HepG2 (cell line): ENCODE results near the gene PPCDC. TPM values are rescaled to one million over a fixed set of nuclear protein-coding genes. Genes with fewer than 3 reads are reported as not detected.
A peak's percentile ranks its signal among the peaks of the same experiment; 100 is the strongest.

Experiments used
- ARID2 ChIP-seq: sonication (generic); formaldehyde crosslinking; IDR thresholded peaks from 2 replicates; pipeline ENCODE4 v1.8.1; 2022; ENCODE audit warnings: mild to moderate bottlenecking, missing genetic modification reagents, borderline replicate concordance
- ATAD3A ChIP-seq: sonication (generic); formaldehyde crosslinking; IDR thresholded peaks from 2 replicates; pipeline ENCODE4 v1.4.0; 2020; ENCODE audit warnings: missing genetic modification reagents
- CENPT ChIP-seq: sonication (generic); formaldehyde crosslinking; IDR thresholded peaks from 2 replicates; pipeline ENCODE4 v1.8.0; 2022; ENCODE audit warnings: low read depth, mild to moderate bottlenecking, moderate library complexity, missing genetic modification reagents
- SAP130 ChIP-seq: IDR thresholded peaks from 2 replicates; pipeline ENCODE4 v1.6.1; 2016; ENCODE audit warnings: low read depth
- SP5 ChIP-seq: IDR thresholded peaks from 2 replicates; pipeline ENCODE4 v1.6.1; 2016; ENCODE audit warnings: low read depth, borderline replicate concordance
- STAT5B ChIP-seq: sonication (generic); formaldehyde crosslinking; IDR thresholded peaks from 2 replicates; pipeline ENCODE4 v1.4.0; 2020; ENCODE audit warnings: missing genetic modification reagents
- TEAD3 ChIP-seq: optimal IDR thresholded peaks from 2 replicates; pipeline ENCODE3; 2016; ENCODE audit warnings: borderline replicate concordance
- ZNF138 ChIP-seq: sonication (generic); formaldehyde crosslinking; IDR thresholded peaks from 2 replicates; pipeline ENCODE4 v1.5.0; 2020; ENCODE audit warnings: mild to moderate bottlenecking, low read depth, missing genetic modification reagents
- ZNF367 ChIP-seq: sonication (generic); formaldehyde crosslinking; IDR thresholded peaks from 2 replicates; pipeline ENCODE4 v1.4.0; 2020; ENCODE audit warnings: missing genetic modification reagents, borderline replicate concordance
- ZNF441 ChIP-seq: sonication (generic); formaldehyde crosslinking; IDR thresholded peaks from 2 replicates; pipeline ENCODE4 v1.7.0; 2021; ENCODE audit warnings: missing genetic modification reagents, borderline replicate concordance
- polyA plus RNA-seq, 8 experiments: library from polyadenylated mRNA; depleted of rRNA in 3 of 8; stranded (reverse) in 7 of 8; unstranded in 1 of 8; fragments of >200 nt; fragmentation: Illumina TruSeq in 4 of 8; extraction: Trizol in 4 of 8; gene quantifications; 2 replicates each; pipeline versions ENCODE4 v1.2.1 to v1.2.3, GENCODE V29; 2011 to 2016; ENCODE audit warnings: low read depth in 4 of 8, missing spikeins in 1 of 8, mixed read lengths in 1 of 8; ENCODE audit not compliant: insufficient read depth in 1 of 8
- total RNA-seq, 5 experiments: library from RNA; depleted of rRNA; stranded (reverse); fragments of >200 nt; fragmentation: Illumina TruSeq; extraction: Trizol; gene quantifications; 2 replicates each; pipeline ENCODE4 v1.2.3, GENCODE V29; 2016; ENCODE audit warnings: low read depth in 1 of 5
- TF ChIP-seq, protein P1 (sequence below): sonication (generic); formaldehyde crosslinking; IDR thresholded peaks from 2 replicates; pipeline ENCODE4 v1.8.1; 2023; ENCODE audit warnings: mild to moderate bottlenecking, inconsistent platforms, moderate library complexity, missing genetic modification reagents, borderline replicate concordance
- TF ChIP-seq, protein P2 (sequence below): sonication (generic); formaldehyde crosslinking; IDR thresholded peaks from 2 replicates; pipeline ENCODE4 v1.4.0; 2020; ENCODE audit warnings: low read depth, mild to moderate bottlenecking, missing genetic modification reagents

Gene PPCDC
- total and polyA plus RNA-seq, 2 of the 13 experiments (the other 11 are each of a cell fraction or from before 2014, with no cell fraction given) = 12.3 to 12.8 TPM

DNA sequence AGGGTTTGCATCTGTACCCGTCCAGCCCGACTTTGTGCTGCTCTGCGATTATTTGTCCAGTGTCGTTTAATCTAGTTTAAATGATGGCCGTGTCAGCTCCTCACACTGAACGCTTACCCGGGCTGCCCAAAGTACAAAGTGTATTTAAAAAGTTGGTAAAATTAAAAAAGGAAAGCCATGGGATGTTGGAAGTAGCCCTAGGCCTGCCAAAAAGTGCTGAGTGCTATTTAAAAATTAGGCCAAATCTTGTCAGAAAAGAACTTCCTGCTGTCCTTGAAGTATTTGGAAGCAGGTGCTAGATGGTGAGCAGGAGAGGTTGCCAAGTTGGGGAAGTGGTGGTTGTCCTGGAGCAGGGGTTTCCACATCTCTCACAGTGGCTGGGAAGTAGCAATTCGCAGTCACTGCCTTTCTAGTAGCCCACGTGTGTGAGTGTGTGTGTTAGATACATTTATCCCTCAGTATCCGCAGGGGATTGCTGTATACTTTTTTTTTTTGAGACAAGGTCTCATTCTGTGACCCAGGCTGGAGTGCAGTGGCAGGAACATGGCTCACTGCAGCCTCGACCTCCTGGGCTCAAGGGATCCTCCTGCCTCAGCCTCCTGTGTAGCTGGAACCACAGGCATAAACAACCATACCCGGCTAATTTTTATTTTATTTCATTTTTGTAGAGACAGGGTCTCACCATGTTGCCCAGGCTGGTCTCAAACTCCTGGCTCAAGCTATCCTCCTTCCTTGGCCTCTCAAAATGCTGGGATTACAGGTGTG, 664 bp downstream of the PPCDC start (continued):
- no peak for TF ChIP-seq ZNF138 (CRISPR knock-in tag)
- no peak for TF ChIP-seq SAP130
- TF ChIP-seq, protein P1, sequence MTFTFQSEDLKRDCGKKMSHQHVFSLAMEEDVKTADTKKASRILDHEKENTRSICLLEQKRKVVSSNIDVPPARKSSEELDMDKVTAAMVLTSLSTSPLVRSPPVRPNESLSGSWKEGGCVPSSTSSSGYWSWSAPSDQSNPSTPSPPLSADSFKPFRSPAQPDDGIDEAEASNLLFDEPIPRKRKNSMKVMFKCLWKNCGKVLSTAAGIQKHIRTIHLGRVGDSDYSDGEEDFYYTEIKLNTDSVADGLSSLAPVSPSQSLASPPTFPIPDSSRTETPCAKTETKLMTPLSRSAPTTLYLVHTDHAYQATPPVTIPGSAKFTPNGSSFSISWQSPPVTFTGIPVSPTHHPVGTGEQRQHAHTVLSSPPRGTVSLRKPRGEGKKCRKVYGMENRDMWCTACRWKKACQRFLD (CRISPR knock-in tag) = 0 out of 2 replicates have a peak, but pooled peaks have one; percentile 23
- TF ChIP-seq ARID2 (CRISPR knock-in tag) = 0 out of 2 replicates have a peak, but pooled peaks have one; percentile 8
- TF ChIP-seq, protein P2, sequence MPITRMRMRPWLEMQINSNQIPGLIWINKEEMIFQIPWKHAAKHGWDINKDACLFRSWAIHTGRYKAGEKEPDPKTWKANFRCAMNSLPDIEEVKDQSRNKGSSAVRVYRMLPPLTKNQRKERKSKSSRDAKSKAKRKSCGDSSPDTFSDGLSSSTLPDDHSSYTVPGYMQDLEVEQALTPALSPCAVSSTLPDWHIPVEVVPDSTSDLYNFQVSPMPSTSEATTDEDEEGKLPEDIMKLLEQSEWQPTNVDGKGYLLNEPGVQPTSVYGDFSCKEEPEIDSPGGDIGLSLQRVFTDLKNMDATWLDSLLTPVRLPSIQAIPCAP = no peak
- no peak for TF ChIP-seq SP5
- TF ChIP-seq ATAD3A (CRISPR knock-in tag) = no peak
- TF ChIP-seq ZNF441 (CRISPR knock-in tag) = 0 out of 2 replicates have a peak, but pooled peaks have one; percentile 1
- TF ChIP-seq STAT5B (CRISPR knock-in tag) = no peak
- TF ChIP-seq CENPT (CRISPR knock-in tag) = peak; percentile 6; the same call in 1 of the 2 replicates
- TF ChIP-seq TEAD3 = no peak
- TF ChIP-seq ZNF367 (CRISPR knock-in tag) = no peak
